ENCODE results near the gene PDSS2.

GRCh38 chr6:107506145-107506544 lies 46.8 kb upstream of the PDSS2 start:
- TF ChIP-seq, protein P1, sequence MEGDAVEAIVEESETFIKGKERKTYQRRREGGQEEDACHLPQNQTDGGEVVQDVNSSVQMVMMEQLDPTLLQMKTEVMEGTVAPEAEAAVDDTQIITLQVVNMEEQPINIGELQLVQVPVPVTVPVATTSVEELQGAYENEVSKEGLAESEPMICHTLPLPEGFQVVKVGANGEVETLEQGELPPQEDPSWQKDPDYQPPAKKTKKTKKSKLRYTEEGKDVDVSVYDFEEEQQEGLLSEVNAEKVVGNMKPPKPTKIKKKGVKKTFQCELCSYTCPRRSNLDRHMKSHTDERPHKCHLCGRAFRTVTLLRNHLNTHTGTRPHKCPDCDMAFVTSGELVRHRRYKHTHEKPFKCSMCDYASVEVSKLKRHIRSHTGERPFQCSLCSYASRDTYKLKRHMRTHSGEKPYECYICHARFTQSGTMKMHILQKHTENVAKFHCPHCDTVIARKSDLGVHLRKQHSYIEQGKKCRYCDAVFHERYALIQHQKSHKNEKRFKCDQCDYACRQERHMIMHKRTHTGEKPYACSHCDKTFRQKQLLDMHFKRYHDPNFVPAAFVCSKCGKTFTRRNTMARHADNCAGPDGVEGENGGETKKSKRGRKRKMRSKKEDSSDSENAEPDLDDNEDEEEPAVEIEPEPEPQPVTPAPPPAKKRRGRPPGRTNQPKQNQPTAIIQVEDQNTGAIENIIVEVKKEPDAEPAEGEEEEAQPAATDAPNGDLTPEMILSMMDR (IDR thresholded peaks at IDR 0.05; ENCODE audit: low read depth, low read length, poor library complexity, severe bottlenecking), result no peak
- TF ChIP-seq EZH2phosphoT487 (IDR thresholded peaks at IDR 0.05; ENCODE audit: borderline replicate concordance, low read length), result no peak

All from DOHH2 (cell line).